DMS79 treated with DMSO at 0.1 percent for 48 hours (cell line): Measurements from ENCODE around the gene PDS5B.
A peak's percentile ranks its signal among the peaks of the same experiment; 100 is the strongest.
"Not testable (repeated sequence)": the region's sequence is repeated elsewhere in the genome, so short reads cannot be mapped to it uniquely, and the experiment has no call there.

ENCODE experiments used
- DNase-seq: peaks from one replicate; lab custom pipeline; 2025; lab: John Stamatoyannopoulos, UW

PDS5B gene

GRCh38 chr13:32659736-32660135 lies 73.5 kb downstream of the PDS5B start:
- DNase-seq, result no peak

- DNase-seq, result peak; percentile 93
These were observed 74.0 kb downstream of the PDS5B start for GRCh38 chr13:32660227-32660626.

- DNase-seq, result no peak
These were observed 75.4 kb downstream of the PDS5B start for GRCh38 chr13:32661685-32662084.

GRCh38 chr13:32663660-32664059 lies 77.4 kb downstream of the PDS5B start:
- DNase-seq, result no peak

GRCh38 chr13:32666990-32667571 lies 80.8 kb downstream of the PDS5B start:
- no peak for DNase-seq

GRCh38 chr13:32669030-32669646 lies 82.9 kb downstream of the PDS5B start:
- DNase-seq, result peak; percentile 45

GRCh38 chr13:32674503-32674902 lies 88.3 kb downstream of the PDS5B start:
- no peak for DNase-seq

GRCh38 chr13:32676242-32676641 lies 90.0 kb downstream of the PDS5B start:
- DNase-seq, result no peak

GRCh38 chr13:32682130-32682529 lies 95.9 kb downstream of the PDS5B start:
- no peak for DNase-seq

- no peak for DNase-seq
These were observed 96.5 kb downstream of the PDS5B start for GRCh38 chr13:32682740-32683139.

GRCh38 chr13:32687275-32687674 lies 101.0 kb downstream of the PDS5B start:
- no peak for DNase-seq

- DNase-seq, result no peak
These were observed 109.5 kb downstream of the PDS5B start for GRCh38 chr13:32695602-32696250.

- DNase-seq, result no peak
These were observed 121.2 kb downstream of the PDS5B start for GRCh38 chr13:32707471-32707870.

GRCh38 chr13:32713397-32713796 lies 127.1 kb downstream of the PDS5B start:
- DNase-seq, result no peak

- DNase-seq, result not testable (repeated sequence)
These were observed 129.9 kb downstream of the PDS5B start for GRCh38 chr13:32716201-32716600.

GRCh38 chr13:32720026-32720425 lies 133.8 kb downstream of the PDS5B start:
- DNase-seq, result no peak

- not testable (repeated sequence) for DNase-seq
These were observed 135.1 kb downstream of the PDS5B start for GRCh38 chr13:32721131-32722034.

- DNase-seq, result no peak
These were observed 136.1 kb downstream of the PDS5B start for GRCh38 chr13:32722340-32722739.

- DNase-seq, result no peak
These were observed 137.7 kb downstream of the PDS5B start for GRCh38 chr13:32723987-32724386.

- no peak for DNase-seq
These were observed 140.3 kb downstream of the PDS5B start for GRCh38 chr13:32726374-32727037.

GRCh38 chr13:32728327-32728726 lies 142.1 kb downstream of the PDS5B start:
- DNase-seq, result no peak

- DNase-seq, result not testable (repeated sequence)
These were observed 142.8 kb downstream of the PDS5B start for GRCh38 chr13:32729097-32729496.
